Activated naive CD4-positive, alpha-beta T cell treated with Interleukin-2 at 50 U/mL for 16 hours (primary cell): ENCODE data around the gene INSC.

Source experiments
- DNase-seq: peaks from one replicate; pipeline ENCODE4 v3.0.0-alpha.2; 2020

The INSC gene

DNA sequence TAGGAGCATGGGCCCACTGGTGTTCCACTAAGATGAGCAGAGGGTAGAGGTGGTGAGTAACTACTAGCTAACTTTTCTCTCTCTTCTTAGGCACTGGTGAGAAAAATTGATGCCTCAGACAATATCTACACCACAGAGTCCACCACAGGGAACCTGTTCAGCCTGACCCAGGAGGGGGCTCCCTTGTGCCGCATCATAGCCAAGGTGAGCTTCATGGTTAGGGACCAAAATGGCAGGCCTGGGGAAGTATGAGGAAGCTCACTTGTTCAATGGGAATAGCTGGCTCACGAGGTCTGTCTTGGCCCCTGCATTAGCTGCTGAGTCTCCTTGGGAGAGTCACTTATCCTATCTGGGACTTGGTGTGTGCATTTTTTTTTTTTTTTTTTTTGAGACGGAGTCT, 75.9 kb downstream of the INSC start:
- DNase-seq: no peak

DNA sequence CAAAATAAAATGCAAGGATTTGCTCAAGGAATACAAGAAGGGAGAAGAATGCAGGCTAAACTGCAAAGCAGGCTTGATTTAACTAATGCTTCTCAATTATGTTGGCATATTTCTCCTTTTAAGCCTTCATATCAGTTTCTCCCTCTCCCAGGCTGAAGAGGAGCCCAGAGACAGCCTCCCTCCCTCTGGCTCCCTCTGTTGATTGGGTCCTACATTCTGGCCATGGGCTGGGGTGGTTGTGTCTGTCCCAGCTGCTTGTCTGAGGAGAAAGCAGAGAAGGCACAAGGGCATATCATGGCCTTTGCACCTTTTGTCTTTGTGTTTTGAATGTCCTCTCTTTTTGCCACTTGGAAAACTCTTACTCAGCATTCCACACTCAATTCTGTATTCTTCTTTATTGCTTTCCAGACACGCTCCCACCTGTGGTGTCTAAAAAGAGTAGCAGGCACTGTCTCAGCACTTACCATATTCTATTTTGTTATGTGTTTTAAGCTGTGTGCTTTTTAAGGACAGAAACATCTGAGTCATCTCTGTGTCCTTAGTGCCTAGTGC, 77.4 kb downstream of the INSC start:
- DNase-seq: no peak

GRCh38 chr11:15194671-15195415, 80.1 kb downstream of the INSC start:
- DNase-seq: no peak

DNA sequence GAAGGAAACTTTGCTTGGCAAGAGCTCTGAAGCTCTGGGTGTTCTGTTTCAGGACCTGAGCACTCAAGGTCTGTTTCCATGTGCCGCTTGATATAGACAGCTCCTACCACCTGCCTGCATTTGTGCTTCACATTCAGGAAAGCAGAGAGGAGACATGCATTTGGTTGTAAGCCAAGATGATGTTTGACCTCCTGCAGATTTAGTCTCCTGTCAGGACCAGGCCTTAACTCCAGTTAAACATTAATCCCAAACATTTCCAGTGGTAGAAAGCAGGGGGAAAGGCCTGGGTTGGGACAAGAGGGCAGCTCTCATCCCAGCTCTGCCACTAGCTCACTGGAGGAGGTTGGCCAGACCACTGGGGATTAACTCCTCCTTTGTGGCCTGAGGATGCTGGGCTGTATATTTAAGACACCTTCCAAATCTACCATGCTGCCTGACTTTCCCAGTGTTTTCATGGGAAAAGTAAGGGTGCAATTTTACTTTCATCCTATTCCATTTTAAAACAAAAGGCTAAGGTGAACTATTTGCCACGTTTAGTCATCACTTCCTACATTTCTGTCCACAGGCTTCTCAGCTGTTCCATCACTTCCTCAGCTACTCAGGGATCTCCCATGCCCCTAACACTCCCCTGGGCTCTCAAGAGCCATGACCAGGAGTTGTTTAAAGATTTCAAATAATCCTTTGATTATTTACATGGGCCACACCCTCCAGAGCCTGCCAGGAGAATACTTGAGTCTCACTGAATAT, 80.9 kb downstream of the INSC start:
- DNase-seq: no peak

- no peak for DNase-seq
These were observed 82.0 kb downstream of the INSC start for GRCh38 chr11:15196704-15197103.

DNA sequence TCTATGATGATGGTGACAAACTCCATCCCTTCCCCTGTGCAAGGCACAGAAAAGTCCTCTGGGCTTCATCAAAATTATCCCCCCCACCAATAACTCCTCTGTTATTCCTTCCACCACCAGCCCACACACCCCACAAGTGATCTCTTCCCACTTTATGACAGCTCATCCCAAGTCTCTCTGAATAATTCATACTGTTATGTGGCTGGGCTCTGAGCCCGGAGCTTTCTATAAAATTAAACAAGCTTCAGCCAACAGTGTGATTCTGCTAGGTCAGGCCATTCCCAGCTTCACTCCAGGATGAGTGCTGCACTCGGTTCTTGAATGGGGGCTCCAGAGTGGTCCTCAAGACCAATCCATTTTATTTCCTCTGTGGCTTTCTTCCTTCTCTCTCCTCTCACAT, 83.0 kb downstream of the INSC start:
- DNase-seq: no peak

DNA sequence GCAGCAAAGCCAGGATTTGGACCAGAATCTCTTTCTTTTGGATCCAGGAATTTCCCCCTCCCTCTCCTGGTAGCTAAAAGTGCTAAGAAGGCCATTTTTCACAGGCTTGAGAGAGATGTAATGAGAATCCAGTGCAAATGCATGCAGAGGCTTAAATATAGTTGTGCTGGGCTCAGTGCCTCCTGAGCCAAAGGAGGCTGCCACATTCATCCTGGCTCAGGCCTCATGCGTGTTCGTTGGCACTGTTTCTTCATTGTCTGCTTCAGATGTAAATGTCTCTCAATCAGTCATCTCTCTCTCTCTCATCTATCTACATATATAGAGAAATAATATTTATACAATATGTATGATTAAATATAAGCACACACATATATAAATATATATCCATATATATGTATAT, 83.6 kb downstream of the INSC start:
- DNase-seq: no peak

- DNase-seq: no peak
These were observed 85.0 kb downstream of the INSC start for GRCh38 chr11:15199693-15200092.

DNA sequence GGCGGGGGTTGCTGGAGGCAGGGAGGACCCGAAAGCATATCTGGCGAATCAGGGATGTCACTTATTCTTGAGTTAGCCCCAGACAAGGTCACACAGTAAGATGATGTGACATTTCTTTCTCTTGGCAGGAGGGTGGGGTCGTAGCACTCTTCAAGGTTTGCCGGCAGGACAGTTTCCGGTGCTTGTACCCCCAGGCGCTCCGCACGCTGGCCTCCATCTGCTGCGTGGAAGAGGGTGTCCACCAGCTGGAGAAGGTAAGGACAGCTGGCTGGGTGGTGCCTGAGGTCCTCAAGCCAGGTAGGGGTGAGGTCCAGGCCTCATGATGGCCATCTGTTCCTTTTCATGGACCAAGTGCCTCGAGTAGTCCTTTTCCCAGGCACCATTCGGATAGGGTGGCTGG, 86.0 kb downstream of the INSC start:
- DNase-seq: no peak

DNA sequence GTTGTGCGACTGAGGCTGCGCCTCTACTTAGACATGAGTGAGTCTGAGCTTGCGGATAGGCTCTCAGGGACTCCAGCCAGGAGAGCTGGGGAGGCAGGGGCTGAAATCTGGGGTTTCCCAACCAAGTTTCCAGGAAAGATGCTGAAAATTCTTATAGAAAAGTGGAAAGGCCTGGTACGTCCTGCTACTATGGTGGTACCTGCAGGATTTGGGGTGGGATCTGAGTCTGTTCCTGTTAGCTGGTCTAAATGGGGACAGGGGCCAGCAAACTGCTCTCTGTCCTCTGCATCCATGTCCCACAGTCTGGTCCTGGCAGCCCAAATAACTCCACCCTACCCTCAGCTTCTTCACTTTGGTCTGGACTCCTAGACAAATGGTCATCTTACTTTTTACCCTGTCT, 86.9 kb downstream of the INSC start:
- DNase-seq: no peak

DNA sequence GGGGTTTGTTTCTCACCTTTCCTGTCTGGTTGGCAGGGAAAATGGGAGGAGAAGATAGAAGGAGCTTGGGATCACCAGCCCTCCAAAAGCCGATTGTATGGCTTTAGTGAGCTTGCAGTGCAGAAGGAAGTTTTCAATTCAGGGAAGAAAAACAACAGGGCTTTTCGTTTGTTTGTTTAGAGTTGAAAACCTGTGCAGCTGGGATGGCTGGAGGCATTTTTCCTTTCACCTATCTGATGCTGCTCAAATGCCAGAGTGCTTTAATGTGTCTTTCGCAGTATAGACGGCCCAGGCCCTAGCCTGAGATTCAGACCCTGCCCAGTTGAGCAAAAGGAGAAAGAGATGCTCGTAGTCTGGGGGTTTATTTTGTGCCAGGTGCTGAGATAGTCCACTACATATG, 87.9 kb downstream of the INSC start:
- DNase-seq: no peak

GRCh38 chr11:15204711-15205110, 90.0 kb downstream of the INSC start:
- DNase-seq: no peak

GRCh38 chr11:15206791-15207190, 92.1 kb downstream of the INSC start:
- no peak for DNase-seq

- peak; percentile 64 for DNase-seq
These were observed 93.9 kb downstream of the INSC start for GRCh38 chr11:15208378-15209222.

DNA sequence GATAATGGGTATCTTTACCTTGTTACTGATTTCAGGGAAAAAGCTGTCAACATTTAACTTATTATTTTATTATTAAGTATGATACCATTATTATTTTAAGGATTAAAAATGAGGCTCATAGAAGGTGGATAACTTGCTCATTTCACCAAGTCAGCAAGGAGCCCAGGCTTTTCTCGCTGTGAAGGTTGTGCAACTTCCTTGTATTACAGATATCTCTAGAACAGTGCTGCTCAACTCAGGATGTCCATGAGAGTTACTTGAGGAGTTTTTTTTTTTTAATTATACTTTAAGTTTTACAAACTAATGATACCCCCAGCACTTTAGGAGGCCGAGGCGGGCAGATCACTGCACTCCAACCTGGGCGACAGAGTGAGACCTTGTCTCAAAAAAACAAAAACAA, 98.2 kb downstream of the INSC start:
- DNase-seq: no peak

DNA sequence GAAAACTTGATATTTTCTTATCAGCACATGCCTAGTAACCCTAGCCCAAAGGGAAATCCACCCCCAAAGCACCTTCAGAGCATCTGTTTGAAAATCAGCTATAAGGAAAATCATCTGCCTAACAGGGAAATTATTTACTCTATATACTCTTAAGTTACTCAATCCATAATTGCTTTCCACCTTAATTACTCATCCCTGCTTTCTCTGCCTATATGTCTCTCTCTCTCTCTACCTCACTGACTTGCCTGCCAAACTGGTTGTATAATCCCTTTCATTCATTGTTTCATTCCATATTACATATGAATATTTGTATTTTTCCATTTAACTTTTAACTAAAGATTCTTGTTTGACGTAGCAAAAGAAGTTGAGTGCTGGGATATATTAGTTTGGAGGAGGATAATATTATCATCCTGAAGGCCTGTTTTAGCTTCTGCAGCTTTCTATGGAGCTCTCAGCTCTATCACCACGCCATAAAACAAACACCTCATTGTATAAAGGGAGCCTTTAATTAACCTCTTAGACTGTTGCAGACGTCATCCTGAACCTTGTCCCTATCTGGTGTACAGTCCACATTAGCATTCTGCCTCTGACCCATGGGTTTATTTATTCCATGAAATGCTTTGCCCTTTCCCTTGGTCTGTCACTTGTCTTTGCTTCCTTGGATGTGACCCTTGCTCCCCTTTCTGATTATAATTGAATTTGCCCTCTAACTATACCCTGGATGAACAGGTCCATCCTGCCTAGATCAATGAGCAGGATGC, 98.9 kb downstream of the INSC start:
- no peak for DNase-seq

DNA sequence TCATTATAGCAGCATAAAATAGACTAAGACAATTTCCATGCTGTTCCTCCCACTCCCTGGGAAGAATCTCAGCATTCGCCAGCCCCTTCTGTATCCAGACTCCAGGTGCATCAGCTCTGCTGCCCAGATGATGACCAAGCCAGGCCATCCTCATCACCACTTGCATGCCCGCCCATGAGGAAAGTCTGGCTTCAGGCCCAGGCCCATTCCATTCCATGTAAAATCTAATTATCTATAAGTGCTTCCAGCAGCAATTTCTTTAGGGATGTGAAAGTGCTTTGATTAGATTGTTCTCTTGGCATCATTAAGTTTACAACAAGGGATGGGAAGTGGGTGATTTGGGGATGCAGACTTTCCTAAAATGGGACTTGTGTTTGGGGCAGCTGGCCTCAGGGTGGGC, 100.3 kb downstream of the INSC start:
- DNase-seq: no peak

DNA sequence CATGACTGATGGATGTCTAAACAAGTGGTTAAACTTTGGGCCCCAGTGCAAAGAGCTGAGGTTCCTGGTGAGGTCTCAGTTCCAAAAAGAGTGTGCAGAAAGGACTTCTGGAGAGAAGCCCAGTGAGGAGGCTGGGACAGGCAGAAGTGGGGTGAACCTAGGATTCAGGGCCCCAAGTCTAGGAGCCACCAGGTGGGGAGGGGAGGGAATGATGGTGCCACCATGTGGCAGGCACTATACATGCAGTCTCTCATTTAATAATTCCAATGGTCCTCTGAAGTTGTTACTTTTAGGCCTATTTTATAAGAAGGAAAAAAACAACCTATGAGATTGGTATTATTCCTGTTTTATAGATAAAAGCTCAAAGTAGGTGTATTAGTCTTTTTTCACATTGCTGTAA, 102.0 kb downstream of the INSC start:
- no peak for DNase-seq

DNA sequence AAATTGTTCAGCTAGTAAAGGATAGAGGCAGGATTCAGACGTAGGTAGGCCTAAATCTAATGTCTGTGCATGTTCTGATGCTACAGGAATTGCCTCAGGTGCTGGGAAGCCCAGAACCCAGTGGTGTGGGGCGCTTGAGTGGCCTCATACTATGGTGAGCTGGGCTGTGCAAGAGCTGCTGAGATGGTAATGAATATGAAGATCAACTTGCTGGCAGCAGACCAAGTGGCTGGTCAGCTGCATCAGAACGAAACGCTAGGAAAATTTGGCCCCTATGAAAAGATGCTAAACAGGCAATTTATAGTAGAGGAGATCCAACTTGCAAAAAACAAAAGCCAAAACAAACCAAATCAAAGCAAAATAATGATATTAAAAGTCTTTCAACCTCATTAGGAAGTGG, 102.7 kb downstream of the INSC start:
- DNase-seq: no peak

DNA sequence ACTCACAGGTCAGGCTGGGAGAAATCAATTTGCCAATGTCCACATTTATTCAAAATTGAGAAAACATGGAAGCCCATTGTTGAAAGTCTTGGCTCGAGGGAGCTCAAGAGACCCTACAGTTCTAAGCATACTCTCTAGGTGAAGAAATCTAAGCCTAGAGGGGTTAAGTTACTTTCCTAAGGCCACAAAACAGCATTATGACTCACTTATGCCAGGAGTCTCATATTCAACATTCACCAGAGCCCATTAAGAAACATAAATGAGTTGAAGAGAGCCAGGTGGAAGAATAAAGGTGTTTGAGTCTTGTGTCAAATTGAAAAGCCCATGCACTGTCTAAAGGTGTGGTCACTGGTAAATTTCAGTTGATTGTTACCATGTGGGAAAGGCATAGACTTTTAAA, 108.1 kb downstream of the INSC start:
- DNase-seq: no peak

DNA sequence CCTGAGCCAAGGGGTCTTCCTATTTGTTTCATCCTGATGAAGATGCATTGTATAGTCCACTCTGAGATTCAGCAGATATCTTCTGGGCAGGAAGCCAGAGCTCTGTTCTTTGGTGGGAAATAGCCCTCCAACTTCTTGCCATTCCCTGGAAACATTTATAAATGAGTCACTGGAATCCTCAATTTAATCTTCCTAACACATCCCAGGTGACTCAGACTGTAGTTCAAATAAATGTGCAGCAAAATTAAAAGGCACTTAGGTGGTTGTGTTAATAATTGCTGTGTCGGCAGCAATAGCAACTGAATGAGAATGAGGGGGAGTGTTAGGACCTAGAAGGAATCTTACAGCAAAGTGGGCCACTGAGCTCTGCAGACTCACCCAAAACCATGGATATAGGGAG, 108.6 kb downstream of the INSC start:
- no peak for DNase-seq

DNA sequence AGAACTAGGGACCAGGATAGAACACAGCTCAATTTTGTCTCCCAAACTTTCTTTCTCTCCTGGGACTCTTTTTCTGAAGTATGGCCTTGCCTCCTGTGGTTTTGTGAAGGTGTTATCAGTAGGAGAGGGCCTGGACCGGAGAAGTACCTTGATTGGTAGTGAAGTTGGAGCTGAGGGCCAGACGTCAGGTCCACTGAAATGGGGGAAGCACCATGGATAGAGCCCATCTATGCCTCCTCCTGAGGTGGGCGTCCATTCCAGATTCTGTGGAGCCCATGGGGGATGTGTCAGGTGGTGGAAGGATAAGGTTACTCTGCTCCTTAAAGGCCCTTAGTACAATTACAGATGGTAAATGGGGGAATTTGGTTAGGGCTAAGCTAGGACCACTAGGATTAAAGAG, 109.7 kb downstream of the INSC start:
- DNase-seq: no peak

DNA sequence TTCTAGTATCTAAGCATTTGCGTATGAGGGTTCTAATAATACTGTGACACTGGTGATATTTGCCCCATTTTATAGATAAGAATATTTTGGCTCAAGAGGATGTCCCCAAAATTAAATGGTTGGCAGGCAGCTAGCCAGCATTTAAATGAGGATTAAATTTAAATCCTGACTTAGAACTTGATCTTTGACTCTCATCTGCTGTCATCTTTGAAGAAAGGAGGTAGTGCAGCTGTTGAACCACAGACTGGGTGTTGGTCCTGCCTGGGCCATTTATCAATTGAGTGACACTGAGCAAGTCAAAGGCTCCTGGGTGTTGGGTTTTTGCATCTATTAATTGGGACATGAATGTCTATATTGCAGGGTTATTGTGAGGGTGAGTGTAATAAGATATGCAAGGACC, 112.3 kb downstream of the INSC start:
- no peak for DNase-seq
